Peyer's patch (tissue), 4 donors: ENCODE data around the gene FGR.
A peak's percentile ranks its signal among the peaks of the same experiment; 100 is the strongest.

ENCODE experiments used
- CTCF ChIP-seq, 6 experiments: fragments of 450-650 bp in 4 of 6; fragments of 200-600 bp in 2 of 6; sonication (generic) in 1 of 6; IDR thresholded peaks; one replicate each; pipeline ENCODE4 v1.5.1; 2017 to 2019; ENCODE audit warnings: antibody characterized with exemption in 6 of 6, mild to moderate bottlenecking in 3 of 6, moderate library complexity in 1 of 6
- POLR2A ChIP-seq, 2 donors: fragments of 450-650 bp; IDR thresholded peaks; one replicate each; pipeline ENCODE4 v1.5.1; 2017; ENCODE audit warnings: antibody characterized with exemption in 2 of 2, mild to moderate bottlenecking in 2 of 2, moderate library complexity in 2 of 2

- TF ChIP-seq CTCF (IDR thresholded peaks at IDR 0.05) (peak; percentile 68 to 92 (median 83)), POLR2A (IDR thresholded peaks at IDR 0.05) (no peak)
These were observed 28.9 kb downstream of the FGR start for GRCh38 chr1:27605796-27606707.
